GM12891 (cell line): ENCODE measurements around the gene EXOSC7.

Experiments
- DNase-seq: peaks from one replicate; pipeline ENCODE4 v3.0.0; 2011; ENCODE audit warnings: low spot score; ENCODE audit not compliant: insufficient read length
- FAIRE-seq: peaks from 2 replicates; lab custom pipeline; 2011; peaks lifted over from hg19 to GRCh38; lab: Jason Lieb, UNC
- PAX5 ChIP-seq: IDR thresholded peaks from 2 replicates; pipeline ENCODE4 v1.6.1; 2011; ENCODE audit warnings: low read length, moderate library complexity, mild to moderate bottlenecking; ENCODE audit not compliant: insufficient read depth, severe bottlenecking
- POLR2A ChIP-seq: IDR thresholded peaks from 2 replicates; pipeline ENCODE4 v1.6.1; 2011; ENCODE audit warnings: low read depth, low read length, control low read depth
- POLR2AphosphoS5 ChIP-seq: IDR thresholded peaks from 2 replicates; pipeline ENCODE4 v1.6.1; 2011; ENCODE audit warnings: low read depth, low read length, control low read depth
- POU2F2 ChIP-seq: IDR thresholded peaks from 2 replicates; pipeline ENCODE4 v1.6.1; 2011; ENCODE audit warnings: low read depth, mild to moderate bottlenecking, control low read depth, low read length, moderate library complexity
- SPI1 ChIP-seq: IDR thresholded peaks from 2 replicates; pipeline ENCODE4 v1.6.1; 2011; ENCODE audit warnings: low read depth, low read length, control low read depth
- TAF1 ChIP-seq: IDR thresholded peaks from 2 replicates; pipeline ENCODE4 v1.6.1; 2011; ENCODE audit warnings: low read depth, low read length, control low read depth

Gene EXOSC7

GRCh38 chr3:44960387-44961026 lies 15.5 kb upstream of the EXOSC7 start:
- no peak for FAIRE-seq
- DNase-seq, result no peak
- TF ChIP-seq POU2F2 (no peak), PAX5 (no peak), POLR2AphosphoS5 (no peak), TAF1 (no peak), SPI1 (no peak), POLR2A (no peak)

- TF ChIP-seq POLR2A (no peak), SPI1 (no peak), POU2F2 (no peak), POLR2AphosphoS5 (no peak), PAX5 (no peak), TAF1 (no peak)
- FAIRE-seq (no peak), DNase-seq (no peak)
Observed at GRCh38 chr3:44961888-44962287, 14.2 kb upstream of the EXOSC7 start.

GRCh38 chr3:44962621-44963393 lies 13.2 kb upstream of the EXOSC7 start:
- no peak for DNase-seq
- TF ChIP-seq POU2F2 (no peak), POLR2AphosphoS5 (no peak), POLR2A (no peak), TAF1 (no peak), SPI1 (no peak)
- FAIRE-seq, result no peak

GRCh38 chr3:44963571-44964325 lies 12.3 kb upstream of the EXOSC7 start:
- DNase-seq (no peak), FAIRE-seq (no peak)

GRCh38 chr3:44965165-44965564 lies 10.9 kb upstream of the EXOSC7 start:
- DNase-seq (no peak), FAIRE-seq (no peak)

More at GRCh38 chr3:44963571-44964325, 12.3 kb upstream of the EXOSC7 start:
- TF ChIP-seq SPI1, result no peak
- TF ChIP-seq POU2F2, result no peak
- no peak for TF ChIP-seq TAF1
- TF ChIP-seq POLR2AphosphoS5, result no peak
- TF ChIP-seq PAX5, result no peak
- no peak for TF ChIP-seq POLR2A

GRCh38 chr3:44966795-44967278 lies 9.2 kb upstream of the EXOSC7 start:
- TF ChIP-seq PAX5 (no peak), SPI1 (peak; percentile 75)
- no peak for DNase-seq
- no peak for FAIRE-seq

More at GRCh38 chr3:44965165-44965564, 10.9 kb upstream of the EXOSC7 start:
- no peak for TF ChIP-seq POU2F2
- TF ChIP-seq PAX5, result no peak
- no peak for TF ChIP-seq TAF1
- no peak for TF ChIP-seq POLR2AphosphoS5
- TF ChIP-seq POLR2A, result no peak
- no peak for TF ChIP-seq SPI1

GRCh38 chr3:44968447-44968858 lies 7.6 kb upstream of the EXOSC7 start:
- DNase-seq, result no peak
- TF ChIP-seq POU2F2 (no peak), POLR2A (no peak), POLR2AphosphoS5 (no peak), SPI1 (no peak), TAF1 (no peak), PAX5 (no peak)

GRCh38 chr3:44969154-44969827 lies 6.8 kb upstream of the EXOSC7 start:
- TF ChIP-seq POU2F2 (no peak), PAX5 (no peak), SPI1 (peak; percentile 77), POLR2A (no peak), POLR2AphosphoS5 (no peak), TAF1 (no peak)
- DNase-seq (no peak), FAIRE-seq (peak; percentile 40)

More at GRCh38 chr3:44968447-44968858, 7.6 kb upstream of the EXOSC7 start:
- no peak for FAIRE-seq

GRCh38 chr3:44969828-44970179 lies 6.2 kb upstream of the EXOSC7 start:
- TF ChIP-seq POLR2AphosphoS5, result no peak

More at GRCh38 chr3:44969828-44970179, 6.2 kb upstream of the EXOSC7 start:
- DNase-seq, result no peak
- FAIRE-seq, result no peak
